Measurements from ENCODE around the gene KSR2.

Gene KSR2

DNA sequence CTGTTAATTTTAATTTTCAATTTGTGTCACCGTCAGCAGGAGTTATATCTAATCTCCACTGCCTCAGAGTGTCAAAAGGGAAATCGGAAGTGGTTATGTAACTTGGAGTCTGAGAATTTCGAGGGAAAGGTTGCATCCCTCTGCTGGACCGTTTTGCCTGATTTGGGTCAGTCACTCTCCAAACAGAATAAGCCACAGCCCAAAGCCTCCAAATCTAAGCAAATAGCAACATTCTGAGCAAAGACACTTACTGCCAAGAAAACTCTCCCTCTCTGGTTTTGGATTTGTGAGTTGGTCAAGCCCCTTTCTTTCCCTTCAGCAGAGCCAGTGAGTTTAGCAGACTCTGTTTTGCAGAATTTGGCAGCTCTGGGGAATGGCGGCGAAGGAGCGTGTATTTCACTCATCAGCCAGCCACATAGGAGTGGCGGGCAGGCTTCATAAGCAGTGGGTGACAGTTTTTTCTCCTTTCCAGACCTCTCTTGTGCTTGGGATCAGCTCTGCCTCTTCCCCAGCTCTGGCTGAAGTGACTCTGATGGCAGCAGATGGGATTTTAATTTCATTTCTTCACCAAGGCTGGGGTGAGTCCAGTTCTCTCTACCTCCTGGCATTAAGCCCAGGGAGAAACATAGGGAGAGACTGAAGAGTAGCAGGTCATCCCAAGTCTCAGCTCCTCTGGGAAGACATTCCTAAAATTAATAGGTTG lies 388.6 kb downstream of the KSR2 start:
- TF ChIP-seq, protein P1, sequence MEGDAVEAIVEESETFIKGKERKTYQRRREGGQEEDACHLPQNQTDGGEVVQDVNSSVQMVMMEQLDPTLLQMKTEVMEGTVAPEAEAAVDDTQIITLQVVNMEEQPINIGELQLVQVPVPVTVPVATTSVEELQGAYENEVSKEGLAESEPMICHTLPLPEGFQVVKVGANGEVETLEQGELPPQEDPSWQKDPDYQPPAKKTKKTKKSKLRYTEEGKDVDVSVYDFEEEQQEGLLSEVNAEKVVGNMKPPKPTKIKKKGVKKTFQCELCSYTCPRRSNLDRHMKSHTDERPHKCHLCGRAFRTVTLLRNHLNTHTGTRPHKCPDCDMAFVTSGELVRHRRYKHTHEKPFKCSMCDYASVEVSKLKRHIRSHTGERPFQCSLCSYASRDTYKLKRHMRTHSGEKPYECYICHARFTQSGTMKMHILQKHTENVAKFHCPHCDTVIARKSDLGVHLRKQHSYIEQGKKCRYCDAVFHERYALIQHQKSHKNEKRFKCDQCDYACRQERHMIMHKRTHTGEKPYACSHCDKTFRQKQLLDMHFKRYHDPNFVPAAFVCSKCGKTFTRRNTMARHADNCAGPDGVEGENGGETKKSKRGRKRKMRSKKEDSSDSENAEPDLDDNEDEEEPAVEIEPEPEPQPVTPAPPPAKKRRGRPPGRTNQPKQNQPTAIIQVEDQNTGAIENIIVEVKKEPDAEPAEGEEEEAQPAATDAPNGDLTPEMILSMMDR (IDR thresholded peaks at IDR 0.05; ENCODE audit: insufficient read depth, low read depth, low read length, missing control alignments), result no peak
- no peak for DNase-seq (ENCODE audit: low read depth)

DNA sequence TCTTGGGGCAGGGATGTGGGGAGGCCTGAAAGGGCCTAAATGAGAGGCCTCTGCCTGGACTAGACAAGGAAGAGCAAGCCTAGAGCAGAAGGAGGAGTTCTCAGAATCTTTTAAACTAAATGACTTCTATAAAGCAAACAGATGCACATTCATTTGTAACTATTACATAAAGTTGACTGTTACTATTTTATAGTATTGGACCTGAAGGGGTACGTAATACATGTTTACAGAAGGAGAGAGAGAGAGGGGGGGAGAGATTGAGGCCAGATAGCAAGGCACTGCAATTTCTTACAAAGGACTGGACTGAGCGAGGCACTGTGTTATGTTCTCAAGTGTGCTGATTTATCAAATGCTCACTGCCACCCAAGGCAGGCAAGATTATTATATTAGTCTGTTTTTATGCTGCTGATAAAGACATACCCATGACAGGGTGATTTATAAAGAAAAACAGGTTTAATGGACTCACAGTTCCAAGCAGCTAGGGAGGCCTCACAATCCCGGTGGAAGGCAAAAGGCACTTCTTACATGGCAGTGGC lies 391.6 kb downstream of the KSR2 start:
- DNase-seq (ENCODE audit: low read depth), result no peak
- TF ChIP-seq, protein P1 (IDR thresholded peaks at IDR 0.05; ENCODE audit: insufficient read depth, low read depth, low read length, missing control alignments), result no peak
- no peak overlapping the region for H3K4me3 ChIP-seq (ENCODE audit: low read depth, low read length)

More for the DNA sequence above, 388.6 kb downstream of the KSR2 start:
- H3K4me3 ChIP-seq (ENCODE audit: low read depth, low read length), result no peak overlapping the region

DNA sequence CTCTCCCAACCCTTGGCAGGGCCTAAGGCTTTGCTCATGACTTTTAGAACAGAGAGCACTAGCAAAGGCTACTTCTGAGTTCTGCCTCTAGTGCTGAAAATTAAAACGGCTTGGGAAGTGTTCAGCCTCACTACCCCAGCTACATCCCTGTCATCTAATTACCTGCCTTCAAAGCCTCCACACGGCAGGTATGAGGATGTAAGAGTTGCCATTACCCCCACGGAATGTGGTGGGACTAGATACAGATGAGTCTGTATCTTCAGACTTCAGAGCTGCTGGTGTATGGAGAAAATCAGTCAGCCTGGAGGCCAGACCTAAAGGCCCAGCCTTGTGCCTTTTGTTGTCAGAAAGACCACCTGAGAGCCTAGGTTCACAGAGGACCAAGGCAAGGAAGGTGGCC lies 392.7 kb downstream of the KSR2 start:
- no peak for DNase-seq (ENCODE audit: low read depth)
- no peak overlapping the region for H3K4me3 ChIP-seq (ENCODE audit: low read depth, low read length)
- TF ChIP-seq, protein P1 (IDR thresholded peaks at IDR 0.05; ENCODE audit: insufficient read depth, low read depth, low read length, missing control alignments), result no peak

DNA sequence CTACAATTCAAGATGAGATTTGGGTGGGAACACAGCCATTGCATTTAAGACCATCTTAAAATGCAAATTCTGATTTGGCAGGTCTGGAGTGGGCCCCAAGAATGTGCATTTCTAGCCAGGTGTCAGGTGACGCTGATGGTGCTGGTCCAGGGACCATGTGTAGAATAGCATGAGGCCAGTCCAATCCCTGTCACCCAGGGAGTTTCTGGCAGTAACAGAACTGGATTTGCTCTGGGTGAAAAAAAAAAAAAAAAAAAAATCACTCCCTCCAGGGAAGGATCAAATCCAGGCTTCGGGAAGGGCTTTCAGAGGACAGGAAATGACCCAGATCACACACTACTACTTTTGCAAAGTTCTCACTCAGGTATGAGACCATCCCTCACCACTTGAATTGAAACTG lies 394.1 kb downstream of the KSR2 start:
- TF ChIP-seq, protein P1 (IDR thresholded peaks at IDR 0.05; ENCODE audit: insufficient read depth, low read depth, low read length, missing control alignments), result no peak
- no peak overlapping the region for H3K4me3 ChIP-seq (ENCODE audit: low read depth, low read length)

DNA sequence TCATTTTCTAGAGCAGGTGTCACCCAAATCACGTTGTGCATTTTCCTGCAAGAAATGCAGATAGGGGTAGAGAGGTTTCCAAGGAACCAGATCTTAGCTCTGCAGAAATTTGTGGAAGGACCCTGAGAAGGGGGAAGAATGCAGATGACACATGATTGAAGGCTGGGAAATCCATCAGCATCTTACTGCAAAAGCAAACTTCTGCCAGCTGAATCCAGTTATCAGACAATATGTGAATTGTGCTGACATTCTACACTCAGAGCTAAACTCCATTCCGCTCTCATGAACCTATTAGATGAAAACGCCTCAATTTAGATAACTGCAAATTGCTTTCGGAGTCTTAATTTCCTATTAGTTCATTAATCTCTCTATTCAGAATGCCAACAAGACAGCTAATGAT lies 396.0 kb downstream of the KSR2 start:
- DNase-seq (ENCODE audit: low read depth), result no peak
- H3K4me3 ChIP-seq (ENCODE audit: low read depth, low read length), result no peak overlapping the region
- TF ChIP-seq, protein P1 (IDR thresholded peaks at IDR 0.05; ENCODE audit: insufficient read depth, low read depth, low read length, missing control alignments), result no peak

More for the DNA sequence above, 394.1 kb downstream of the KSR2 start:
- DNase-seq (ENCODE audit: low read depth), result no peak

DNA sequence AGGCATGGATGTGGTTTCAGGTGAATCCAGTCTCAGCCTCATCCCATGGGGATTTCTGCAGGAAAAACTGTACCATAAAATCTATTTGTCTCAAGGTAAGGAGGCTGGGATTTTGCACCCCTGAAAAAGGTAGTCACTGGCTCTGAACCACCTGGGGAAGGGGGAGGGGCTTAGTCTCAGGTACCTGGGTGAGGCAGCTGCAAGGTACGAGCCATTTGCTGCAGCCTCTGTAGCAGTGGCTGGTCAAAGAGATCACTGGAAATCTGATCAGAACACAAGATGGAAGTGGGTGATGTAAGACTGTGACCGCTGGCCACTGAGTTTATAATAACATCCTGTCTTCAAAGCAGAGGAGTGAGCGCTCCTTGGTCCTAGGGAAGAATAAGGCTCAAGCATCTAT lies 397.5 kb downstream of the KSR2 start:
- no peak overlapping the region for H3K4me3 ChIP-seq (ENCODE audit: low read depth, low read length)
- no peak for DNase-seq (ENCODE audit: low read depth)
- TF ChIP-seq, protein P1 (IDR thresholded peaks at IDR 0.05; ENCODE audit: insufficient read depth, low read depth, low read length, missing control alignments), result no peak

DNA sequence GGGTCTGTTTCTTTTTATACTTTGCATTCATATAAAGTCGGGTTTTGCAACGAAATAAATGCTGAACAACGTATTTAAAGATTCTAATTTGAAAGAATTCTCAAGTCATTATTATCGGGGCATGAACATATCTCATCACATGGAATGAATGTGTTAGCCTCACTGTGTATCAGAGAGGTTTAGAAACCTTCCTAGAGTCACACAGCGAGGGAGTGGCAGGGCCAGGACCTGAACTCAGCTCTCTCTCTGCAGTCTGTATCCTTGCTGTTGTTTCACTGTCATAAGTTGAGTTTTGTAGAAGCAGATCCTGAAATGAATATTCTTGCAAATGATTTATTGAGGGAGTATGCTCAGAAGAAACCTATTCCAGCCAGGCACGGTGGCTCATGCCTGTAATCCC lies 398.2 kb downstream of the KSR2 start:
- DNase-seq (ENCODE audit: low read depth), result no peak
- TF ChIP-seq, protein P1 (IDR thresholded peaks at IDR 0.05; ENCODE audit: insufficient read depth, low read depth, low read length, missing control alignments), result no peak

More for the DNA sequence above, 398.2 kb downstream of the KSR2 start:
- H3K4me3 ChIP-seq (ENCODE audit: low read depth, low read length), result no peak overlapping the region
